ENCODE results near the gene PGM2L1.

GRCh38 chr11:74390697-74391096, 7.5 kb downstream of the PGM2L1 start:
- TF ChIP-seq CTCF (IDR thresholded peaks at IDR 0.05; ENCODE audit: low read depth, low read length): no peak
- no peak for TF ChIP-seq EZH2phosphoT487 (IDR thresholded peaks at IDR 0.05; ENCODE audit: low read depth)
